Mammary epithelial cell (primary cell): ENCODE results near the gene MRRF.

Experiments used
- CTCF ChIP-seq, 2 donors: IDR thresholded peaks in 1 of 2; conservative IDR thresholded peaks in 1 of 2; 2 replicates each; pipeline ENCODE4 v1.5.1; 2011 to 2012; ENCODE audit warnings: inconsistent platforms in 2 of 2, low read length in 2 of 2, mild to moderate bottlenecking in 2 of 2, control low read depth in 1 of 2, low read depth in 1 of 2; ENCODE audit not compliant: insufficient read depth in 1 of 2; ENCODE audit errors: extremely low read depth in 1 of 2
- EZH2 ChIP-seq: IDR thresholded peaks from 2 replicates; pipeline ENCODE4 v1.6.1; 2012; ENCODE audit warnings: low read length, inconsistent platforms, borderline replicate concordance

GRCh38 chr9:122346478-122347347, 82.0 kb downstream of the MRRF start:
- no peak for TF ChIP-seq CTCF (conservative IDR thresholded peaks at IDR 0.05 in 1 of 2, IDR thresholded peaks at IDR 0.05 in 1 of 2; ENCODE audit: extremely low read depth in 1 of 2, insufficient read depth in 1 of 2, low read depth in 1 of 2, low read length in 2 of 2)
- no peak for TF ChIP-seq EZH2
